ENCODE results near the gene RNF32.

Gene RNF32

GRCh38 chr7:156640257-156640948 is at the start of gene RNF32:
Gene RNF32, plus strand, starts transcription at chr7:156640774. Its CDS starts 3,104 bp downstream, at chr7:156643878.
- Histone ChIP-seq H3K27ac (ENCODE audit: low read depth, low read length) (peak within 1 kb of the TSS; percentile 8), H3K4me1 (ENCODE audit: control insufficient read depth, insufficient read depth, low read length) (peaks cover 3% of the 10 kb centered on the region)

DNA sequence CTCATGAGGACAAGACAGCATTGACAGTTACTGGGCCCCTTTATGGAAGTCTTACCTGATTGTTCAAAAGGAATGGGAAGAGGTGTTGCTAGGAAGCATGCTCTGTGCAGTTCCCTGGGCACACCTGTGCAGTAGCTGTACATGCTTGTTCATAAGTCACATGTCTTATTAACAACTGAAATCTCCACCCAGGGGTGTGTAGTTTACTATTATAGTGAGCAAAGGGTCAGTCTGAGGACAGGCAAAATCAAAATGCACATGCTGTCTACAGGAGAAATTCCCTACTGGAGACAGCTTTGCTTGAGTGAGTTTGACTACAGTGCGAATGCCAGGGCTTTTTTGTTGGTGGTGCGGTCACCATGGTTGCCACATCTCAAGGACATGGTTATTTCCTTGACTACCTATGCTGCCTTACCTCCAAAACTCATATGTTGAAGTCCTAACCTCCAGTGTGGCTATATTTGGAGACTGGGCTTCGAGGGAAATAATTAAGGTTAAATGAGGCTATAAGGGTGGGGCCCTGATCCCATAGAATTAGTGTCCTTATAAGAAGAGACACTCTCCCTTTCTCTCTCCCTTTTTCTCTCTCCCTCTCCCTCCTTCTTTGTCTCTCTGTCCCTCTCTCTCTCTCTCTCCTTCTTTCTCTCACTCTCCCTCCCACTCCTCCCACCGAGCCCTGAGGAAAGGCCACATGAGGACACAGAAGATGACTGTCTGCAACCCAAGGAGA is 48.3 kb upstream of the RNF32 start:
- H3K27ac ChIP-seq (ENCODE audit: low read depth, low read length), result no peak overlapping the region
- H3K9ac ChIP-seq (ENCODE audit: low read length), result no peak overlapping the region
- H3K36me3 ChIP-seq (ENCODE audit: control insufficient read depth, insufficient read depth, low read length), result no peaks in the 10 kb centered on the region
- no peaks in the 10 kb centered on the region for H3K4me1 ChIP-seq (ENCODE audit: control insufficient read depth, insufficient read depth, low read length)
- H3K27me3 ChIP-seq (ENCODE audit: control insufficient read depth, insufficient read depth, low read length), result no peaks in the 10 kb centered on the region
- H3K4me3 ChIP-seq (ENCODE audit: low read length), result no peak overlapping the region

More at GRCh38 chr7:156640257-156640948, at the start of gene RNF32:
- H3K36me3 ChIP-seq (ENCODE audit: control insufficient read depth, insufficient read depth, low read length), result no peaks in the 10 kb centered on the region
- H3K27me3 ChIP-seq (ENCODE audit: control insufficient read depth, insufficient read depth, low read length), result no peaks in the 10 kb centered on the region
- peak within 1 kb of the TSS; percentile 57 for H3K9ac ChIP-seq (ENCODE audit: low read length)
- peak within 1 kb of the TSS; percentile 92 for H3K4me3 ChIP-seq (ENCODE audit: low read length)

GRCh38 chr7:156594283-156595080 is 46.1 kb upstream of the RNF32 start:
- no peak overlapping the region for H3K4me3 ChIP-seq (ENCODE audit: low read length)

GRCh38 chr7:156600496-156600895 is 40.1 kb upstream of the RNF32 start:
- Histone ChIP-seq H3K4me1 (ENCODE audit: control insufficient read depth, insufficient read depth, low read length) (no peaks in the 10 kb centered on the region), H3K9ac (ENCODE audit: low read length) (no peak overlapping the region), H3K27ac (ENCODE audit: low read depth, low read length) (no peak overlapping the region)

More at GRCh38 chr7:156594283-156595080, 46.1 kb upstream of the RNF32 start:
- no peaks in the 10 kb centered on the region for H3K4me1 ChIP-seq (ENCODE audit: control insufficient read depth, insufficient read depth, low read length)
- H3K27ac ChIP-seq (ENCODE audit: low read depth, low read length), result no peak overlapping the region
- H3K36me3 ChIP-seq (ENCODE audit: control insufficient read depth, insufficient read depth, low read length), result no peaks in the 10 kb centered on the region
- H3K27me3 ChIP-seq (ENCODE audit: control insufficient read depth, insufficient read depth, low read length), result no peaks in the 10 kb centered on the region
- H3K9ac ChIP-seq (ENCODE audit: low read length), result no peak overlapping the region

GRCh38 chr7:156602283-156602682 is 38.3 kb upstream of the RNF32 start:
- H3K27ac ChIP-seq (ENCODE audit: low read depth, low read length), result no peak overlapping the region
- no peaks in the 10 kb centered on the region for H3K36me3 ChIP-seq (ENCODE audit: control insufficient read depth, insufficient read depth, low read length)
- peaks cover 3% of the 10 kb centered on the region for H3K27me3 ChIP-seq (ENCODE audit: control insufficient read depth, insufficient read depth, low read length)
- no peak overlapping the region for H3K4me3 ChIP-seq (ENCODE audit: low read length)
- H3K4me1 ChIP-seq (ENCODE audit: control insufficient read depth, insufficient read depth, low read length), result no peaks in the 10 kb centered on the region
- H3K9ac ChIP-seq (ENCODE audit: low read length), result no peak overlapping the region

More at GRCh38 chr7:156600496-156600895, 40.1 kb upstream of the RNF32 start:
- no peak overlapping the region for H3K4me3 ChIP-seq (ENCODE audit: low read length)
- no peaks in the 10 kb centered on the region for H3K27me3 ChIP-seq (ENCODE audit: control insufficient read depth, insufficient read depth, low read length)
- no peaks in the 10 kb centered on the region for H3K36me3 ChIP-seq (ENCODE audit: control insufficient read depth, insufficient read depth, low read length)

DNA sequence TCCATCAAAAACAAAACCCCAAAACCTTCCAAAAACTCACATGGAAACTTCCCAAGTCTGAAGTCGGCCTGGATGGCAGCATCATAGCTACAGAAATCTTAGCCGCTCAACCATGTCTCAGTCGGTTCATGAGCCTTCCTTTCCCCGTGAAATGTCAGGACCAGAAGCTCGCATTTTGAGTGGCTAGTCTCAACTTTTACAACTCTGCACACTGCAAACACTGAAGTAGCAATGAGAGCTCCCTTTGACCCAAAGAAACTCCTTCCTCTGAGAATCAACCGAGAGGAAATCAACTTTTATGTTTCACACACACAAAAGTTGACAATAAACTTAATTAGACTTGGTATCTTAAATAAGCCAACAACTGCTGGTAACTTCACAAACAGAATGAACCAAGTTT is 37.6 kb upstream of the RNF32 start:
- H3K4me1 ChIP-seq (ENCODE audit: control insufficient read depth, insufficient read depth, low read length), result no peaks in the 10 kb centered on the region
- H3K9ac ChIP-seq (ENCODE audit: low read length), result no peak overlapping the region
- no peak overlapping the region for H3K4me3 ChIP-seq (ENCODE audit: low read length)
- peaks cover 3% of the 10 kb centered on the region for H3K27me3 ChIP-seq (ENCODE audit: control insufficient read depth, insufficient read depth, low read length)
- H3K27ac ChIP-seq (ENCODE audit: low read depth, low read length), result no peak overlapping the region
- H3K36me3 ChIP-seq (ENCODE audit: control insufficient read depth, insufficient read depth, low read length), result no peaks in the 10 kb centered on the region

GRCh38 chr7:156603629-156604028 is 36.9 kb upstream of the RNF32 start:
- H3K27me3 ChIP-seq (ENCODE audit: control insufficient read depth, insufficient read depth, low read length), result peaks cover 3% of the 10 kb centered on the region
- H3K4me1 ChIP-seq (ENCODE audit: control insufficient read depth, insufficient read depth, low read length), result no peaks in the 10 kb centered on the region
- H3K4me3 ChIP-seq (ENCODE audit: low read length), result no peak overlapping the region
- H3K9ac ChIP-seq (ENCODE audit: low read length), result no peak overlapping the region
- no peak overlapping the region for H3K27ac ChIP-seq (ENCODE audit: low read depth, low read length)
- no peaks in the 10 kb centered on the region for H3K36me3 ChIP-seq (ENCODE audit: control insufficient read depth, insufficient read depth, low read length)

- no peak overlapping the region for H3K9ac ChIP-seq (ENCODE audit: low read length)
- no peaks in the 10 kb centered on the region for H3K4me1 ChIP-seq (ENCODE audit: control insufficient read depth, insufficient read depth, low read length)
- no peaks in the 10 kb centered on the region for H3K36me3 ChIP-seq (ENCODE audit: control insufficient read depth, insufficient read depth, low read length)
- H3K27me3 ChIP-seq (ENCODE audit: control insufficient read depth, insufficient read depth, low read length), result peaks cover 3% of the 10 kb centered on the region
- no peak overlapping the region for H3K4me3 ChIP-seq (ENCODE audit: low read length)
- H3K27ac ChIP-seq (ENCODE audit: low read depth, low read length), result no peak overlapping the region
Observed at GRCh38 chr7:156604311-156604710, 36.3 kb upstream of the RNF32 start.

DNA sequence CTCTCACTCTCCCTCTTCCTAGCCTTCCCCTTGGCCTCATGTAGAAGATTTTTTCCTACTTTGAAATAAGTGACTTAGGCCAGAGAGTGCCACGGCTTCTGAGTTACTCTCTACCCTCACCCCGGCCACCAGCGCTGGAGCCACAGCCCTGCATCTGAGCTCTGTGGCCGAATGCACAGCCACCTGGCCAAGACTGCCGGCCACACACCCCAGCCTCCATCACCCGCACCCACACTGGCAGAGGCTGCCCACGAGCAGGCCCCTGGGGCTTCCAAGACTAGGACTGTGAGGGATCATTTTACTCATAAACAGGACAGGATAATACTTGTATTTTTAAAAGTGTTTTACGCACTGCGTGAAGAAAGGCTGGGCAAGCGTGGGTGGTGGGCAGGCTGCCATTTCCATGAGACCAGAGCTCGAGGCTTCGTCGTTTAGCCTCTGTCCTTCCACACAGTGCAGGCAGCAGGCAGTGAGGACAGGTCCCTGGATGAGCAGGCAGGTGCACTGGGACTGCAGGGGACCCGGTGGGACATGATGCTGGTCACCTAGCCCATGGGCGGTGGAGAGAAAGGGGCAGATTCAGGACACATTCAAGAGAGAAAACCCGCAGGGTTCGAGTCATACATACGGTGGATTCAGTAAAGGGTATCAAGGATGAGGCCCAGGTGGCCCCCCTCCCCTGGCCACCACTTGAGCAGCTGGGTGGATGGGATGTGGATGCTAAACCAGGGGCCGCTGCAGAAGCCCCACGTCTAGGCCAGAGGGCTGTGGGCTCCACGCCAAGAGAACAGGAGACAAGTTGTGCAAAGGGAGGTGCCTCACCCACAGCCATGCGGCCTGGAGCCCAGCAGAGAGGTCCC is 35.5 kb upstream of the RNF32 start:
- peaks cover 3% of the 10 kb centered on the region for H3K27me3 ChIP-seq (ENCODE audit: control insufficient read depth, insufficient read depth, low read length)
- no peaks in the 10 kb centered on the region for H3K36me3 ChIP-seq (ENCODE audit: control insufficient read depth, insufficient read depth, low read length)
- H3K27ac ChIP-seq (ENCODE audit: low read depth, low read length), result no peak overlapping the region
- H3K4me1 ChIP-seq (ENCODE audit: control insufficient read depth, insufficient read depth, low read length), result no peaks in the 10 kb centered on the region
- no peak overlapping the region for H3K9ac ChIP-seq (ENCODE audit: low read length)
- H3K4me3 ChIP-seq (ENCODE audit: low read length), result no peak overlapping the region

DNA sequence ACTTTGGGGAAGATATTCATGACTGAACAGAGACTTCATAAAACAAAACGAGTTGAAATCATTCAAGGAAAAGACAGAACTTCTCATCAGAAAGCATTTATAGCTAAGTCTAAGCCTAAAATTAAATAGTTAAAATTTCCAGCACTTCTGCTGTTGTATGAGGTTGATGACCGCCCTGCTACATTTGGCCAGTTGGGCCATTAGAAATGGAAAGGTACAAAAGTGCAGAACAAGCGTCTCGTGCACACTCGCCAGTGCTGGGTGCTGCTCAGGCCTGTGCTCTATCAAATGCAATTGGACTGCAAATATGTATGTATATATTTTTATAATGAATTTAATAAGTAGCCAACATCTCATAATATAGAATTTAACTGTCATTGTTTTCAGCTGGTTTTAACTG is 34.4 kb upstream of the RNF32 start:
- no peak overlapping the region for H3K27ac ChIP-seq (ENCODE audit: low read depth, low read length)
- H3K4me1 ChIP-seq (ENCODE audit: control insufficient read depth, insufficient read depth, low read length), result no peaks in the 10 kb centered on the region
- peaks cover 3% of the 10 kb centered on the region for H3K27me3 ChIP-seq (ENCODE audit: control insufficient read depth, insufficient read depth, low read length)
- no peak overlapping the region for H3K9ac ChIP-seq (ENCODE audit: low read length)
- H3K4me3 ChIP-seq (ENCODE audit: low read length), result no peak overlapping the region
- no peaks in the 10 kb centered on the region for H3K36me3 ChIP-seq (ENCODE audit: control insufficient read depth, insufficient read depth, low read length)

GRCh38 chr7:156606691-156607331 is 33.8 kb upstream of the RNF32 start:
- Histone ChIP-seq H3K9ac (ENCODE audit: low read length) (no peak overlapping the region), H3K4me3 (ENCODE audit: low read length) (peak overlapping the region; percentile 32), H3K36me3 (ENCODE audit: control insufficient read depth, insufficient read depth, low read length) (no peaks in the 10 kb centered on the region), H3K27me3 (ENCODE audit: control insufficient read depth, insufficient read depth, low read length) (peaks cover 3% of the 10 kb centered on the region), H3K4me1 (ENCODE audit: control insufficient read depth, insufficient read depth, low read length) (no peaks in the 10 kb centered on the region), H3K27ac (ENCODE audit: low read depth, low read length) (no peak overlapping the region)

Data from rectal smooth muscle tissue (tissue), 1 donor.